Skeletal muscle tissue (tissue), 4 donors: ENCODE measurements around the gene MAML3. TPM values are rescaled to one million over a fixed set of nuclear protein-coding genes. Genes with fewer than 3 reads are reported as not detected.

Experiments used
- H3K27ac ChIP-seq: one replicate; pipeline ENCODE4 v1.7.0; 2013; ENCODE audit warnings: mild to moderate bottlenecking, low read depth, low read length, inconsistent platforms
- H3K27me3 ChIP-seq, 3 donors: one replicate each; pipeline ENCODE4 v1.7.0; 2013; ENCODE audit warnings: low read length in 3 of 3; ENCODE audit not compliant: control insufficient read depth in 3 of 3, insufficient read depth in 3 of 3
- H3K36me3 ChIP-seq, 3 donors: one replicate each; pipeline ENCODE4 v1.7.0; 2013; ENCODE audit warnings: low read length in 3 of 3; ENCODE audit not compliant: control insufficient read depth in 3 of 3, insufficient read depth in 3 of 3
- H3K4me1 ChIP-seq, 3 donors: one replicate each; pipeline ENCODE4 v1.7.0; 2013; ENCODE audit warnings: low read length in 3 of 3, mild to moderate bottlenecking in 3 of 3; ENCODE audit not compliant: control insufficient read depth in 3 of 3, insufficient read depth in 3 of 3
- H3K4me3 ChIP-seq, 3 donors: one replicate each; pipeline ENCODE4 v1.7.0; 2013; ENCODE audit warnings: low read length in 3 of 3
- H3K9ac ChIP-seq, 3 donors: one replicate each; pipeline ENCODE4 v1.7.0; 2013; ENCODE audit warnings: low read length in 3 of 3, mild to moderate bottlenecking in 3 of 3, moderate library complexity in 2 of 3, low read depth in 1 of 3
- H3K9me3 ChIP-seq, 3 donors: one replicate each; pipeline ENCODE4 v1.7.0; 2013; ENCODE audit warnings: low read length in 3 of 3; ENCODE audit not compliant: control insufficient read depth in 3 of 3
- total RNA-seq: library from RNA; depleted of rRNA; stranded (reverse); fragments of >200 nt; gene quantifications from one replicate; pipeline ENCODE4 v1.2.3, GENCODE V29; 2014
- donor health status: Osteomylitis.

Gene MAML3
- total RNA-seq, 1 donor from 2014 or later: 3.1 TPM

GRCh38 chr4:139933541-139933940 is 220.4 kb downstream of the MAML3 start:
- no peaks in the 10 kb centered on the region for H3K9me3 ChIP-seq
- H3K4me1 ChIP-seq: peaks cover 4 to 8% (median 7%) of the 10 kb centered on the region in 3 donors
- H3K27ac ChIP-seq: no peak overlapping the region
- H3K36me3 ChIP-seq: no peaks in the 10 kb centered on the region
- H3K27me3 ChIP-seq: no peaks in the 10 kb centered on the region
- H3K4me3 ChIP-seq: no peak overlapping the region
- H3K9ac ChIP-seq: no peak overlapping the region

- Histone ChIP-seq H3K4me3 (no peak overlapping the region), H3K9me3 (no peaks in the 10 kb centered on the region), H3K27ac (no peak overlapping the region), H3K27me3 (no peaks in the 10 kb centered on the region), H3K4me1 (peaks cover 4 to 8% (median 7%) of the 10 kb centered on the region in 3 donors), H3K9ac (no peak overlapping the region), H3K36me3 (no peaks in the 10 kb centered on the region)
Observed at GRCh38 chr4:139933104-139933503, 220.9 kb downstream of the MAML3 start.

GRCh38 chr4:139924782-139925181 is 229.2 kb downstream of the MAML3 start:
- no peak overlapping the region for H3K9ac ChIP-seq
- H3K36me3 ChIP-seq: no peaks in the 10 kb centered on the region
- H3K9me3 ChIP-seq: no peaks in the 10 kb centered on the region
- H3K27ac ChIP-seq: no peak overlapping the region
- H3K4me1 ChIP-seq: peaks cover 31 to 39% (median 34%) of the 10 kb centered on the region in 3 donors
- H3K27me3 ChIP-seq: no peaks in the 10 kb centered on the region
- no peak overlapping the region for H3K4me3 ChIP-seq

GRCh38 chr4:139922406-139923024 is 231.5 kb downstream of the MAML3 start:
- no peaks in the 10 kb centered on the region for H3K27me3 ChIP-seq

GRCh38 chr4:139921429-139922184 is 232.4 kb downstream of the MAML3 start:
- no peaks in the 10 kb centered on the region for H3K27me3 ChIP-seq
- H3K36me3 ChIP-seq: no peaks in the 10 kb centered on the region
- peak overlapping the region in 2 of 3 donors; percentile 6 to 60 for H3K4me3 ChIP-seq
- H3K9ac ChIP-seq: peak overlapping the region; percentile 50 to 84 (median 63)
- peak overlapping the region; percentile 80 for H3K27ac ChIP-seq
- H3K4me1 ChIP-seq: peaks cover 48 to 54% (median 50%) of the 10 kb centered on the region in 3 donors
- H3K9me3 ChIP-seq: no peaks in the 10 kb centered on the region

More at GRCh38 chr4:139922406-139923024, 231.5 kb downstream of the MAML3 start:
- Histone ChIP-seq H3K4me1 (peaks cover 48 to 51% (median 50%) of the 10 kb centered on the region in 3 donors), H3K36me3 (no peaks in the 10 kb centered on the region), H3K9me3 (no peaks in the 10 kb centered on the region), H3K27ac (peak overlapping the region; percentile 80), H3K9ac (peak overlapping the region in 1 of 3 donors; percentile 84), H3K4me3 (no peak overlapping the region)

- Histone ChIP-seq H3K4me3 (no peak overlapping the region), H3K9ac (peak overlapping the region in 1 of 3 donors; percentile 84), H3K36me3 (no peaks in the 10 kb centered on the region), H3K27me3 (no peaks in the 10 kb centered on the region), H3K9me3 (no peaks in the 10 kb centered on the region), H3K27ac (peak overlapping the region; percentile 80), H3K4me1 (peaks cover 48 to 57% (median 50%) of the 10 kb centered on the region in 3 donors)
Observed at GRCh38 chr4:139920486-139921002, 233.4 kb downstream of the MAML3 start.

- Histone ChIP-seq H3K9ac (peak overlapping the region in 1 of 3 donors; percentile 42), H3K27ac (peak overlapping the region; percentile 80), H3K4me1 (peaks cover 48 to 62% (median 52%) of the 10 kb centered on the region in 3 donors), H3K27me3 (no peaks in the 10 kb centered on the region), H3K9me3 (no peaks in the 10 kb centered on the region), H3K36me3 (no peaks in the 10 kb centered on the region), H3K4me3 (no peak overlapping the region)
Observed at GRCh38 chr4:139919521-139919920, 234.5 kb downstream of the MAML3 start.

GRCh38 chr4:139919004-139919403 is 235.0 kb downstream of the MAML3 start:
- peak overlapping the region; percentile 80 for H3K27ac ChIP-seq
- H3K27me3 ChIP-seq: no peaks in the 10 kb centered on the region
- H3K4me3 ChIP-seq: no peak overlapping the region
- peaks cover 48 to 62% (median 52%) of the 10 kb centered on the region in 3 donors for H3K4me1 ChIP-seq
- no peaks in the 10 kb centered on the region for H3K9me3 ChIP-seq
- peak overlapping the region in 1 of 3 donors; percentile 42 for H3K9ac ChIP-seq
- no peaks in the 10 kb centered on the region for H3K36me3 ChIP-seq

- peaks cover 48 to 62% (median 52%) of the 10 kb centered on the region in 3 donors for H3K4me1 ChIP-seq
Observed at GRCh38 chr4:139918591-139918990, 235.4 kb downstream of the MAML3 start.

GRCh38 chr4:139917896-139918295 is 236.1 kb downstream of the MAML3 start:
- H3K4me3 ChIP-seq: no peak overlapping the region
- H3K9me3 ChIP-seq: no peaks in the 10 kb centered on the region
- H3K27me3 ChIP-seq: no peaks in the 10 kb centered on the region
- no peak overlapping the region for H3K9ac ChIP-seq
- peaks cover 52 to 59% (median 52%) of the 10 kb centered on the region in 3 donors for H3K4me1 ChIP-seq
- no peaks in the 10 kb centered on the region for H3K36me3 ChIP-seq
- H3K27ac ChIP-seq: peak overlapping the region; percentile 80

More at GRCh38 chr4:139918591-139918990, 235.4 kb downstream of the MAML3 start:
- Histone ChIP-seq H3K4me3 (no peak overlapping the region), H3K9me3 (no peaks in the 10 kb centered on the region), H3K36me3 (no peaks in the 10 kb centered on the region), H3K9ac (no peak overlapping the region), H3K27me3 (no peaks in the 10 kb centered on the region), H3K27ac (peak overlapping the region; percentile 80)
